Neutrophil (primary cell): Measurements from ENCODE around the gene OSBP2.

ENCODE experiments used
- H3K27ac ChIP-seq: fragments of 200-600 bp; sonication (generic); 2 replicates; pipeline ENCODE4 v1.5.1; 2016; ENCODE audit warnings: mild to moderate bottlenecking, moderate library complexity
- H3K27me3 ChIP-seq: fragments of 200-600 bp; sonication (generic); 2 replicates; pipeline ENCODE4 v1.6.0; 2016; ENCODE audit warnings: mild to moderate bottlenecking
- H3K36me3 ChIP-seq: fragments of 200-600 bp; sonication (generic); 2 replicates; pipeline ENCODE4 v1.5.1; 2017
- H3K4me1 ChIP-seq, 2 experiments: fragments of 200-600 bp in 1 of 2; sonication (generic) in 1 of 2; 1 replicate in 1 of 2; 2 replicates in 1 of 2; pipeline versions ENCODE4 v1.5.1 to v1.6.1; 2013 to 2016; ENCODE audit warnings: low read depth in 1 of 2, low read length in 1 of 2, mild to moderate bottlenecking in 1 of 2, moderate library complexity in 1 of 2; ENCODE audit not compliant: control insufficient read depth in 1 of 2, insufficient read depth in 1 of 2
- H3K4me3 ChIP-seq, 2 experiments: fragments of 200-600 bp in 1 of 2; sonication (generic) in 1 of 2; 1 replicate in 1 of 2; 2 replicates in 1 of 2; pipeline ENCODE4 v1.5.1; 2013 to 2016; ENCODE audit warnings: low read depth in 1 of 2, low read length in 1 of 2, mild to moderate bottlenecking in 1 of 2, moderate library complexity in 1 of 2
- H3K9me3 ChIP-seq: fragments of 200-600 bp; sonication (generic); 2 replicates; pipeline ENCODE4 v1.5.1; 2016
- CTCF ChIP-seq: fragments of 200-600 bp; sonication (generic); IDR thresholded peaks from 2 replicates; pipeline ENCODE4 v1.5.1; 2016; ENCODE audit warnings: antibody characterized with exemption

The OSBP2 gene

GRCh38 chr22:30838111-30838510, 143.4 kb downstream of the OSBP2 start:
- Histone ChIP-seq H3K9me3 (peaks cover 5% of the 10 kb centered on the region), H3K4me3 (no peak overlapping the region), H3K36me3 (no peaks in the 10 kb centered on the region), H3K27me3 (peaks cover 8% of the 10 kb centered on the region), H3K4me1 (no peaks in the 10 kb centered on the region), H3K27ac (no peak overlapping the region)
- TF ChIP-seq CTCF: no peak

- Histone ChIP-seq H3K27me3 (no peaks in the 10 kb centered on the region), H3K4me3 (no peak overlapping the region), H3K36me3 (no peaks in the 10 kb centered on the region), H3K4me1 (no peaks in the 10 kb centered on the region), H3K27ac (no peak overlapping the region), H3K9me3 (peaks cover 5% of the 10 kb centered on the region)
- no peak for TF ChIP-seq CTCF
Observed at GRCh38 chr22:30841273-30841672, 146.6 kb downstream of the OSBP2 start.

GRCh38 chr22:30843245-30843644, 148.6 kb downstream of the OSBP2 start:
- Histone ChIP-seq H3K4me1 (no peaks in the 10 kb centered on the region), H3K36me3 (no peaks in the 10 kb centered on the region), H3K27me3 (no peaks in the 10 kb centered on the region), H3K9me3 (peaks cover 2% of the 10 kb centered on the region), H3K4me3 (no peak overlapping the region), H3K27ac (no peak overlapping the region)
- TF ChIP-seq CTCF: no peak

- no peaks in the 10 kb centered on the region for H3K36me3 ChIP-seq
- H3K9me3 ChIP-seq: no peaks in the 10 kb centered on the region
- no peak for TF ChIP-seq CTCF
- no peaks in the 10 kb centered on the region for H3K4me1 ChIP-seq
- H3K4me3 ChIP-seq: no peak overlapping the region
- H3K27ac ChIP-seq: no peak overlapping the region
- H3K27me3 ChIP-seq: peaks cover 10% of the 10 kb centered on the region
Observed at GRCh38 chr22:30847583-30847982, 152.9 kb downstream of the OSBP2 start.

GRCh38 chr22:30855266-30855665, 160.6 kb downstream of the OSBP2 start:
- Histone ChIP-seq H3K9me3 (no peaks in the 10 kb centered on the region), H3K4me1 (no peaks in the 10 kb centered on the region), H3K4me3 (no peak overlapping the region), H3K27me3 (no peaks in the 10 kb centered on the region), H3K27ac (no peak overlapping the region), H3K36me3 (no peaks in the 10 kb centered on the region)
- no peak for TF ChIP-seq CTCF
